ENCODE data around the gene DYNLT5.
"Not testable (repeated sequence)": the region's sequence is repeated elsewhere in the genome, so short reads cannot be mapped to it uniquely, and the experiment has no call there.

Gene DYNLT5

DNA sequence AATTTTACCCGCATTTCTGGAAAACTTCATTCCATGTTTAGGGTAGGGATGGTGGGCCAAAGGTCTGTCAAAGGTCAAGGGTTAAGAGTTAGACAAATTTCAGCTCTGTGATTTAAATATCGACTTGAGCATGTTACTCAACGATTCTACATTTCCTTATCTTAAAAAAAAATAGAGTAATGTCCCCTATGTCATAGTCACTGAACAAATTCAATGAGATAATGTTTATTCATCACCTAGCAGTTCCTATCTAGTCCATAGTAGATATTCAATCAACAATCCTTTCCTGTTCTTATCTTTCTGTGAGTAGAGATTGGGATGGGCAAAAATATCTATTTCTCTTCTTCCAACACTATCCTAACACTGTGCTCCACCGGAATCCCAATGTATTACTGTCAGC, 1.1 kb upstream of the DYNLT5 start:
- no peak for DNase-seq

DNA sequence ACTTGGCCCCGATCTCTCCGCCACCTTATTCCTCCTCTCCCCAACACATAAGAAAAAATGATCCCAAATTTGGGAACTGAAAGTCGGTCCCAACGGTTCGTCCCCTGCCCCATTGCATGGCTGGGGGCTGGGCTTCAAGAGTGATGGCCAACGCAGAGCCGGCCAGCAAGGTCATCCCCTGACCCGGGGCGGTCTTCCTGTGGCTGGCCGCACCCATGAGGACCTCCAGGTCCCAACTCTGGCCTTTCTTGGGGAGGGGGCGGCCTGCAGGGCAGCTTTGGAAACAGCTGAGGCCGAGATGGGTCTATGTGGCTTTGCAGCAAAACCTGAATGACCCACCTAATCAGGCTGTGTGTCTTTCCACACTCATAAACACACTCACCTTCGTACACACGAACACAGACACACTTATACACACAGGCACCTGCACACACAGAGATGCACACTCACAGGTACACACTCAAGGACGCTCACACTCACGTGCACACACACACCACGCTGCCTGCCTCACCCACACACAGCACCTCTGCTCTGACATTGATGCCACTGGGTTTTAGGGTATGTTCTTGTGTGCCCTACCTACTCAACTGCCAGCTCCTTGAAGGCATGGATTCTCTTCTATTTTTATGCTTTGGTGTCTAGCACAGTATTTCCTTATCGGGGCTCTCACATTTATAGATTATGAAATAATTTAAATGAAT, 562 bp downstream of the DYNLT5 start:
- no peak for DNase-seq

DNA sequence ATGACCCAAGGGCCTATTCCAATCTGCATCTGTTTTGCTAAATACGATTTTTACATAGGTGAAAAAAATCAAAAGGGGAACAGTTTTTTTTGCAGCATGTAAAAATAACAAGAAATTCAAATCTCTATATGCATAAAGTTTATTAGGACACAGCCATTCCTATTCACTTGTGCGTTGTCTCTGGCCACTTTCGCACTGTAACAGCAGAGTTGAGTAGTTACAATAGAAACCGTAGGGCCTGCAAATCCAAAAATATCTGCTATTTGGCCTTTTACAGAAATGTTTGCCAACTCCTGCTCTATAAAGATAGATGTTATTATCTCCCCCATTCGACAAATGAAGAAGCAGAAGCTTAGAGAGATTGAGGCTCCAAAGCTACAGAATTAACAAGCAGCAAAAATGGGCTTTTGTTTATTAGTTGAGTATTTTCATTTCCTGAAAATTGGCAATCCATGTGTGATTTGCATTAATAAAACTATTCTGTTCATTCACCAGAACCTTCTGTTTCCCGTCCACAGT, 5.5 kb downstream of the DYNLT5 start:
- no peak for DNase-seq

DNA sequence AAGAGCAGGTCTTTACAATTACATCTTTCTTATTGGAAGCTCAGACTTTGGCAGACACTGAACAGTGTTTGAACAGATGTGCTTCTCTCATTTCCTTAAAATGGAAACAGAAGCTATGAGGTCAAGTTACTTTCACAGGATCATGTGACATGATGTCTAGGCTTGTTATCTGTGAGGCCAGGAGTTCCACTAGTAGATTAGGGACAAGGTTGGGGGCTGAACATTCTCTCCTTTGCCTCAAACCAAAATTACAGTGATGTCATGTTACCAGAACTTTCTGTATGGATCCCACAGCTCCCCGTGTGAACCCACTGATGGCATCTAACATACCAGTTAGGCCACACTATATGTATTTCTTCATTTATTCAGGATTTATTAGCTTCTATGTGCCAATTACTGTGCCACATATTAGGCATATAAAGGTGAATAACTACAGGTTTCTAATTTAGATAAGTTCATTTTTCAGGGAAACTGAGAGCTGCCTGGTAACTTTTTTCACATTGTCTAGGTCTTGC, 6.0 kb downstream of the DYNLT5 start:
- DNase-seq, result peak in 1 of 2 donors; percentile 24

DNA sequence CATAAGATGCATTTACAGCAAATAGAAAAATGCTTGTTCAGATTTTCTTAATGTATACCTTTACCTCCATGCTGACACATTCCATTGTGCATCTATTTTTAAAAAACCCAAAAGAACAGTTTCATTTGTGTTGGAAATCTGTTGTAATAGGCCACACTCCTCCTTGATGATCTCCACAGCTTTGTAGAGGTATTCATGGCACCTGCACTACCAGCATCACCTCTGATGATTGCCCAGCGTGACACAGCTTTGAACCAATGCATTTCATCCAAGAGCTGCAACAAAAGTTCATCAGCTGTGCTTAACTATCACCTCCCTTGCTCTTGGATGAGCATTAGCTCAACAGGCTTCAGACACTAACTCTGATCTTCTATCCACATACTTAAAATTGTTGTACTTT, 8.2 kb downstream of the DYNLT5 start:
- DNase-seq, result no peak

DNA sequence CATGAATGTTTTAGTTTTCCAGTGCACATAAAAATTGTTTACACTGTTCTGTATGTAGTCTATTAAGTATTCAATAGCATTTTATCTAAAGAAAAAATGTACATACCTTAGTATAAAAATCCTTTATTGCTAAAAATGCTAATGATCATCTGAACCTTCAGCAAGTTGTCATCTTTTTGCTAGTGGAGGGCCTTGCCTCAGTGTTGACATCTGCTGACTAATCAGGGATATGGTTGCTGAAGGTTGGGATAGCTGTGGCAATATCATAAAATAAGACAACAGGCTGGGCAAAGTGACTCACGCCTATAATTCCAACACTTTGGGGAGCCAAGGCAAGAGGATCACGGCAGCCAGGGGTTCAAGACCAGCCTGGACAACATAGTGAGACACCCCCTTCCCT, 9.0 kb downstream of the DYNLT5 start:
- peak; percentile 64 to 87 for DNase-seq

DNA sequence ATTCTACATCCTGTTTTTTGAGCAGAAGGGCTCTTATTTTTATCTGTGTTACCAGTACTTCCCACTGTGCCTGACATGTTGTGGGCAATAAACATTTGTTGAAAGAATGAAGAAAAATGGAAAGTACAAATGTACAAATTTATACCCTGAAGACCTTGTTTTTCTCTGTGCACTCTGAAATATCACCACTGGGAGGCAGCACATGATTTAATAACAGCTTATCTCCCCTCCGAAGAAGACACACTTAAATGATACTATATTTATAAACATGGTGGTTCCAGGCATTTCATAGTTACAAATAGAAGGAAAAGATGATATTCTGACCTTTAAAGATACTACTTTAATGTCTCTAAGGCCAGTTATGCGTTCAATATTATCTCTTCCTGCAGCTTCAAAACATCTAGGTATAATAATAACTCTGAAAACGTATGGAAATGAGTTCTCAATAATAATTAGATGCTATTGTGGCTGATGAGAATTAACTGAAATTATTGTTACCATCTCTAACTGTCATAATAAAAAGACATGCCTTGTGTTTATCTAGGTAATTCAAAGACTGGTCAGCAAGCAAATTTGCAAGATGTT, 12.8 kb downstream of the DYNLT5 start:
- DNase-seq, result peak; percentile 35 to 85

DNA sequence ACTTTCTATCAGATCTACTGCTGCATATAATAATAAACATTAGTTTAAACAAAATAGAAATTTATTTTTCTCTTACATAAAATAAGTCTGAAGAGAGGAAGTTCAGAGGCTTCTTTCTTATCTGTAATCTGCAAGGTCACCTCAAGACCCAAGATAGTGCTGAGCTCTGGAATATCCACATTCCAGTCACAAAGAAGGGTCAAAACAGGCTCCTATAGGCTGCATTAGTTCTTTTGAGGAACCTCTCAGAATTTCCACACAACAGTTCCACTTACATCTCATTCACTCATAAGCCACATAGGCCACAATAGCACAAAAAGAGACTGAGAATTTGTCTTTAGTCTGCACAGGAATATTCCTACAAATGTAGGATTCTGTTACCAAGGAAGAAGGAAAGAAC, 15.4 kb downstream of the DYNLT5 start:
- DNase-seq, result peak in 1 of 2 donors; percentile 26

DNA sequence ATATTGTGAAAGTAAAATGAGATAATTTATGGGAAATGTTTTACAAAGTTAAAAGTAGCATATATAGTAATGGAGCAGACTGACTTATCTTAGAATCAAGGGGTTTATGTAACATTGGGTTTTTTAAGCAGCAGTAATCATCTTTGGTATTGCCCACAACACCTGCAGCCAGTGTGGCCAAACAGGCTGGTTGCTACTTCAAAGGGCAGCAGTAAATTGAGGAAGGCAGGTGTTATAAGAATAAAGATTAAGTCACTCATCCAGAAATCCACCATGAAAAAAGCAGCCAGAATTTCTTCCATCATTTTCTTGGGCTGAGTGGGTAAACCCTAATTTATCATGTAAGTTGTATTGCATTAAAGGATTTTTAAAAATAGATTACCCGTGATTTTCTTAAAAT, 16.7 kb downstream of the DYNLT5 start:
- no peak for DNase-seq

DNA sequence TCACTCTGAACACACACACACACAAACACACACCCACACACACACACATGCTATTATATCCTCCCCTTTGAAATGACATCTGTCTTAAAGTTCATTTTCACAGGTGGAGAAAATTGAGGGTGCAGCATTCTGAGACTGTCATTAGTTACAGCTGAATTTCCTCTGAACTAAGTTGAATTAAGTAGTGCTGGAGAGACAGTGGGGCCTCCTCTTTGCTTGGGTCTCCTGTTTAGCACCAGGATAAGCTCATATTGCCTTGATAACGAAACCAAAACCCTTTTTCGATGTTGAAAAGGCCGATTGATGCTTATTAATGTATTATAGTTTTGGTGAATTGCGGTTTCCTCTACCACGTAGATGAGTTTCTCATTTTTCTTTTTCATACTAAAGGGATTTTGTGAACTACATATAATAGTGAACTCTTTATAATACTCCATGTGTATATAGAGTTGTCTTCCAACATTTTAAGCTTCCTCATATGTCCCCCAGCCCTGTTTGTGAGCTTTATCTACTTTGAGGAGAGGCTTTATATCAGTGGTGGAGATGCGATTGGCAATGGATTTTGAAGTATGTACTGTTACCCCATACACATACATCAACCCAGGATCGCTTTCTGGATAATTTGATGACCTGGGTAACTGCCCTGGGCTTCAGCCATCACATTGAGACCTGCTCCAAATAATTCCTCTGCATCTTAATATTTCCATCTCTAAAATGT, 17.4 kb downstream of the DYNLT5 start:
- DNase-seq, result no peak

DNA sequence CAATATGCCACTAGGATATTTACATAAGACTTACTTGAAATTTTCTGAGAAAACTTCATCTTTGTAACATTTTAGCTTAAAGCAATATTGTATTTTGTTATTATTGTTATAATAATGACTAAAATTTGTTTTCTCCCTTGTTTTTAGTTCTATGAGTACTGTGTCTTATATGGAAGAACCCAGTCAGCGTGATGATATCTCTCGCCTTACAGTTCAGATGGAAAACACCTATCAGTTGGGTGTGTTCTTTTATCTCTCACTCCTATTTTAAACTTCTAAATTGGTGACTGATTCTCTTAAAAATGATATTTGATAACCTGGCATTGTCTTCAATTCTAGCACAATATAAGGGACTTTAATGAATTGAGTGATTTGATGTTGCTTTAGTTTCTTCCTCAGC, 18.0 kb downstream of the DYNLT5 start:
- no peak for DNase-seq

DNA sequence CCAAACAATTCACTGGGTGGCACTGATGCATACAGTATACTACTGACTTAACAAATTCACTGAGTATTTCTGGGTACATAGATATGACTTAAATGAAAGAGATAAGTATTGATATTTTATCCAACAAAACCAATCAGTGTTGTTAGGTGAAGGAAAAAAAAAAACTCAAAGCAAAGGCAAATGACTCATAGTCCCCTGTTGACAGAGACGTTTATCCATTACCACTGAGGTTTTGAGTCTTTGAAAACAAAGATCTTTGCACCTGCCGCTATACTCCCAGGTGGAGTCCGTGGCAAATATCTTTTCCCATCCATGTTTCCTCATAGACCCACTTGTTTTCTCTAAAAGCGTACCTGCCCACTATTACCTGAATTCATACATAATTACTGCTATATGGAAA, 18.4 kb downstream of the DYNLT5 start:
- no peak for DNase-seq

DNA sequence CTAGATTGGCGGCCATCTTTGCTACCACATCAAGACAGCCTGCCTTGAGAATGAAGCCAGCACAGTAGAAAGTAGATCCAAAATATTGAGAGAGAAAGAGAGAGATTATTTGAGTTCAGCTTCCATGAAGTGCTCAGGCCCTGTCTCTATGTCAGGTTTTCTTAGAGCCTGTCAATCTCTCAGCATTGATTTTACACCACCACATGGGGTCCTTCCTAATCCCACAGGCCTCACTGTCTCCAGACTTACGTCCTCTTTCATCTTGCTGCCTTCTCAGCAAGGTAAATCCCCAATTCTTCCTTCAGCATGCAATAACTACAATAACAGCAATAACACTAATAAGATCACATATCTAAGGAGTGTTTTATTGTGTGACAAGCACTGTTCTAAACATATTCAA, 21.0 kb downstream of the DYNLT5 start:
- no peak for DNase-seq

DNA sequence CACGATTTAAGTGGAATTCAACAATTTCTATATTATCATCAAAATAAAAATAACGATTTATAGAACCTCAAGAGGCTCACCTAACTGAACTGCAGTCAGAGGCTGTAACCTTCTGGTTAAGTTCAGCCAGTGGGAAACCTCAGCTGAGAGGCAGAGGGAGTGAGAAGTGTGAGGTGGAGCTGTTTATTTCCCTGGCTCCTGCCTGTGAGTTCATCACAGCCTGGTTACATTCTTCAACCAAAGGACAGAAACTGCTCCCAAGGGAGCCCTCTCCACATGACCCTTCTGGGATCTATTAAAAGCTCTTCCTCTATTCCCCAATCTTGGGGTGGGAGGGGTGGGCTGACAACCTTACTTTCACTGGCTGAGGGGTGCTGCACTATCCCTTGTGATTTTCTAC, 22.2 kb downstream of the DYNLT5 start:
- DNase-seq, result no peak

DNA sequence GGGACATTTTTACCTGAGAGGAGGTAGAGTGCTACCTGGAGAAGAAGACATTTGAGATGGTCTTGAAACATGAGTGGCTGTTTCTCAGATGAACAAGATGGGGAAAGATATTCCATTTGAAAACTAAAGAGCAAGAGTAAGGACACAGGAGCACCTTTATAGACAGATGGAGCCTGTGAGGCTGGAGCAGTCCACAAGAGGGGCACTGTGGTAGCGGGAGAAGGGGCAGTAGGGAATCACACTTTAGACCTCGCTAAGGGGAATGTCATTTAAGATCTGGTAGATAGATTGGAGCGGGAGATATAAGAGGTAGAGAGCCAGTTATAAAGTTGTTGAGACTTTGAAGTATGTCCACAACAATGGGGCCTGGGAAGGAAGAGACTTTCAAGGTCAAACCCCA, 23.4 kb downstream of the DYNLT5 start:
- DNase-seq, result no peak

DNA sequence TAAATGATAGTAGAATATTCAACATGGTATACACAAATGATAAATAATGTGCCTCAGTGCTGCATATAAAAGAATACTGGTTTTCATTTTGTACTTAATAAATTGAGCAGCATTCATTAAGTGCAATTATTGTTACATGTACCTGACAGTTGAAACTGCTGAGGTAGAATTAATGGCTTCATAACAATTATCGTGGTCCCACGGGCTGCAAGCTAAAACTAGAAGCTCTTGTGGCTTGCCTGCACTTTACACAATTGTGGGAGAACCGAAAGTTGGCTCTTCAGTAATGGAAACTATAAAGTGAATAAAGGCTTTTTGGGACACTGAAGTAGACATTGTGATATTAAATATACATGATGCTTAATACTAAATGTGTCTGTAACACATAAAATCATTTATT, 25.6 kb downstream of the DYNLT5 start:
- no peak for DNase-seq

DNA sequence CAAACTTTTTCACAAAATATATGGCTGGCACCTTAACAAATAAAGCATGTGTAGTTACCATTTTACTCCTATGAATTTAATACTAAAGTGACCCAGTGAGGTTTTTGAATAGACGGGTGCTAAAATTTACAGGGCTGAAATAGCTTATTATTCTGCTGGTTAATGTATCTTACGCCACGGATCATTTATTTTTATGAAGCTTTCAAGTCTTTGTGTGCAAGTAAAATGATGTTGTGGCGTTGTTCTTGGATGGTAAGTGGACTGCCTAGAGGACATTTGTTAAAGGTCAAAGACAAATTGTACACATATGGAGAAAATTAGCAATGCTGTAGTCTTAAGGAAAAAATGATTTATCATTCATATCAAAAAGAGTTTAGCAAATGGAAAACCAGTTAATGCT, 26.0 kb downstream of the DYNLT5 start:
- DNase-seq, result no peak

DNA sequence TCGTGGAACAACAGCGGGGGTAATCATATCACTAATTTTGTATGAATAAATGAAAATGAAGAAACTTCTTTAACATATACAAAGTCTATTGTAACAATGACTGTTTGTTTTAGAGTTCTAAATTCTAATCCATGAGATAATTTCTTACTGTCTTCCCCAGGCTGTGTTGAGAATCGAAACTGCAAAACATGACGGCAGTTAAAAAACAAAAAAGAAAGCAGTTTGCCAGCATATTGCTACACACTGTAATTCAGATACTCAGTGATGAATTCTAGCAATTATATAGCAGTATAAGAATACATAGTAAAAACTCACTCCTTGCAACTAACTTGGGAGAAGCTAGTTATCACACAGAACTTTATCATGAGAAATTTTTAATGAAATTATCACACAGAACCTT, 26.7 kb downstream of the DYNLT5 start:
- DNase-seq, result no peak

DNA sequence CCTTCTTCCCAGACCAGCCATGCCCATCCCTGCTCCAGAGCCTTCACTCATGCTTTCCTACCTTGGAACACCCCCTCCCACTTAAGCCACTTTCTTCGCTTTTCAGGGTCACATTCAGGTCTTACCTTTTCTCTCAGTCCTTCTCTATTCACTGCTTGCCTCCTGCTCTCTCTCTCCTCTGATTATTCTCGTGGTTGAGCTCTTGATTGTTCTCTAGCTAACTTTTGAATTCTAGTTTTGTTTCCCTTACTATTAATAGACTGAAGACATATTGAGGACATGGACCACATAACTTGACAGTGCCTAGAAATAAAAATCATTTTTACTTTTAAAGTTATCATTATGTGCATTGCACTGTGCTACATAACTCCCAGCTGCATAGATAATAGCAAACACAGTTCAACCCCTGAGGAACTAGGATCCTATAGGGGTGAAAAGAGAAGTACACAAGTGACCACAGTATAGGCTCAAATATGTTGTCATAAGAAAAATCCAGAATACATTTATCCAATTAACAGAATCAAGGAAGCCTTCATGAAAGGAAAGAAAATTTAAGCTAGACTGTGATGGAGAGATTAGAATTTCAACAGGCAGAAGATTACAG, 27.3 kb downstream of the DYNLT5 start:
- DNase-seq, result no peak

DNA sequence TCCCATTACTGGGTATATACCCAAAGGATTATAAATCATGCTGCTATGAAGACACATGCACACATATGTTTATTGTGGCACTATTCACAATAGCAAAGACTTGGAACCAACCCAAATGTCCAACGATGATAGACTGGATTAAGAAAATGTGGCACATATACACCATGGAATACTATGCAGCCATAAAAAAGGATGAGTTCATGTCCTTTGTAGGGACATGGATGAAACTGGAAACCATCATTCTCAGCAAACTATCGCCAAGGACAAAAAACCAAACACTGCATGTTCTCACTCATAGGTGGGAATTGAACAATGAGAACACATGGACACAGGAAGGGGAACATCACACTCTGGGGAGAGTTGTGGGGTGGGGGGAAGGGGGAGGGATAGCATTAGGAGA, 33.5 kb downstream of the DYNLT5 start:
- DNase-seq, result not testable (repeated sequence)

DNA sequence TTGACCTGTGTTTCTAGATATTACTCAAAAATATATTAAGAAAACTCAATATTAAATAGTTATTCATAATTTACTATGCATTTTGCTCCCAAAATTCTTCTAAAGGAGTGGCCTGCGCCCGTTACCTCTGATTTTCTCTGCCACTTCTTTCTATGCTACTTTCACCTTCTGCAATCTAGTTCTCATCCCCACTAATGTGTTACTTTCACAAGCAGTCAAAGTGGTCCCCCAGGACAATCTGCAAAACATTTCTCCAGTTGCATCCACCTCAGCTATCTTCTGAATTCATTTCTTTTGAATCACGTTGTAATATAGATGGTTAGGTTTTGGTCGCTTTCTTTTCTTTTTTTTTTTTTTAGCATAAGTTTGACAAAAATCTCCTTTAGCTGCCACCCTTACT, 35.4 kb downstream of the DYNLT5 start:
- no peak for DNase-seq

DNA sequence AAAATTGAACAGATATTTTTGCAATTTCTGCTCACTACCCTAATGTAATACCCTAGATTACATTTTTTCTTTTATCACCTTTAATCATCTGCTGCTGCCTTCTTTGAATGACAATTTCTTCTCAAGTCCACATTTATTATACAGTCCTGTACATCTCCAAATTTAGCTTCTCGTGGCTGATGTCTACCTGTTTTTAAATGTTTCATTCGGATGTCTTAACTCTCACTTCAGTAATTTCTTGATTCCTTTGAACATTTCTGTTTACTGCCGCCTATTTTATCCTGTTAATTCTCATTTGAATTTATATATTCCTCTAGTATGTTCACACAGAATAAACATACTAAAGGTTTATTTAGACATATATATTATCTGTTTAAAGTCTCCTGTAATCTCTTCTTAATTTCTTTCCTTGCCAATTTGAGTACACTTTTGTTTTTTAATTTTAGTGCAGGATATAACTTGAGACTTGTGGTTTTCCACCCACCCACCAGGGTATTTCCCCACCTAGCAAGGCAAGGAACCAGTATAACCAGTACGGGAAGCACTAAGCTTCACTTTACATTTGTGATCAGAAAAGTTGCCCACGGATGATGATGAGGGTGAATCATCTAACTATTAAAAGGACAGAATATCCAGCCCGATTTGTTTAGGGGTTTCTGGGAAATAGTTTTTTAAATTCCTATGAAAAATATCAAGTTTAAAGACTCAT, 36.1 kb downstream of the DYNLT5 start:
- DNase-seq, result peak; percentile 63 to 76

Measured in inflammatory macrophage treated with lipopolysaccharide for 1 hour (primary cell).